SJCRH30 (cell line): Measurements from ENCODE around the gene CCDC116. TPM values are rescaled to one million over a fixed set of nuclear protein-coding genes. Genes with fewer than 3 reads are reported as not detected.
"Not testable (repeated sequence)": the region's sequence is repeated elsewhere in the genome, so short reads cannot be mapped to it uniquely, and the experiment has no call there.

Experiments
- DNase-seq, 2 experiments: peaks; one replicate each; pipeline ENCODE4 v3.0.0-alpha.2; 2015 to 2020
- H3K27ac ChIP-seq: fragments of 250-450 bp; sonication (Bioruptor Pico); 2 replicates; pipeline ENCODE4 v1.5.1; 2020; ENCODE audit warnings: mild to moderate bottlenecking, moderate library complexity
- H3K27me3 ChIP-seq: fragments of 250-450 bp; sonication (Bioruptor Pico); 2 replicates; pipeline ENCODE4 v1.5.1; 2020; ENCODE audit warnings: mild to moderate bottlenecking, moderate library complexity
- H3K36me3 ChIP-seq: fragments of 250-450 bp; sonication (Bioruptor Pico); 2 replicates; pipeline ENCODE4 v1.5.1; 2020; ENCODE audit warnings: mild to moderate bottlenecking, moderate library complexity
- H3K4me1 ChIP-seq: fragments of 250-450 bp; sonication (Bioruptor Pico); 2 replicates; pipeline ENCODE4 v1.5.1; 2020; ENCODE audit warnings: mild to moderate bottlenecking, moderate library complexity
- H3K4me3 ChIP-seq: fragments of 250-450 bp; sonication (Bioruptor Pico); 2 replicates; pipeline ENCODE4 v1.5.1; 2020; ENCODE audit warnings: mild to moderate bottlenecking, moderate library complexity
- H3K9me3 ChIP-seq: fragments of 250-450 bp; sonication (Bioruptor Pico); replicated peaks from 2 replicates; pipeline ENCODE4 v1.5.1; 2020; ENCODE audit warnings: mild to moderate bottlenecking, moderate library complexity
- total RNA-seq: library from RNA; depleted of rRNA; stranded (reverse); fragments of >200 nt; shearing (Covaris generic); gene quantifications from 2 replicates; pipeline ENCODE4 v1.2.3, GENCODE V29; 2014

The CCDC116 gene
- total RNA-seq, 1 experiment from 2014 or later: 0.38 TPM

DNA sequence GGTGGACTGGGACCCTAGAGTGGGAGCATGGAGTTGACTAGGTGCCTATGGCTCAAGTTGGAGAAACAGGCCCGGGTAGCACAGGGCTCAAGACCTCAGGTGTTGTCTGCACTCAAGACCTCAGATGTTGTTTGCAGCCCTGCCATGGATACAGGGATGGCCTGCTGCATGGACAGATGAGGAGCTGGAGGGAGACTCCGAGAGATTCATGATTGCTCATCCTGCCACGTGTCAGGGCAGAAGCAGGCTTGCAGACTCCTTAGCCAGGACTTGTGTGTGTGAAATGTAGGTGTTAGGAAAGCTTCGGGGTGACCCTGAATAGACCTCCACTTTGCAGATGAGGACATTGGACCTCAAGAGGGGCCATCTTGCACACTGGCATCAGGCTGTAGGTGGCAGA, 921 bp downstream of the CCDC116 start:
- Histone ChIP-seq H3K36me3 (no peaks in the 10 kb centered on the region), H3K4me1 (no peaks in the 10 kb centered on the region), H3K9me3 (no peaks in the 10 kb centered on the region), H3K27me3 (no peaks in the 10 kb centered on the region), H3K27ac (no peak overlapping the region), H3K4me3 (no peak overlapping the region)
- DNase-seq: no peak

DNA sequence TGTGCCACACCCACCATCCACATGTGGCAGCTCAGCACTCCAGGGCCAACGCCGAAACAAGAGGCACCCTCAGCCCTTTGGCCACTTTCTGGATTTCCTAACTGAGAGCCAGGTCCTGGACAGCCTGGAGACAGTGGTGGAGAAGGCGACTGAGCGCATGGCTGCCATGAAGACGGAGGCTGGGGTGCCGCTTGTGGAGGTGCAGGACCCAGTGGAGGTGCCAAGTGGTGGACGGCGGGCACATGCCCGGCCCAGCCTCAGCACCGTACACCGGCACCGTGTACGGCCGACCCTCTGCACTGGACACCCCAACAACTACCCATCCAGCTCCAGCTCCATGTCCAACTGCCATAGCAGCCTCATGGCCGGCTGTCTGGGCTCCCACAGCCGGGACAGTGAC, 1.5 kb downstream of the CCDC116 start:
- no peaks in the 10 kb centered on the region for H3K9me3 ChIP-seq
- no peak overlapping the region for H3K4me3 ChIP-seq
- H3K27ac ChIP-seq: no peak overlapping the region
- no peaks in the 10 kb centered on the region for H3K4me1 ChIP-seq
- no peaks in the 10 kb centered on the region for H3K27me3 ChIP-seq
- DNase-seq: no peak
- no peaks in the 10 kb centered on the region for H3K36me3 ChIP-seq

DNA sequence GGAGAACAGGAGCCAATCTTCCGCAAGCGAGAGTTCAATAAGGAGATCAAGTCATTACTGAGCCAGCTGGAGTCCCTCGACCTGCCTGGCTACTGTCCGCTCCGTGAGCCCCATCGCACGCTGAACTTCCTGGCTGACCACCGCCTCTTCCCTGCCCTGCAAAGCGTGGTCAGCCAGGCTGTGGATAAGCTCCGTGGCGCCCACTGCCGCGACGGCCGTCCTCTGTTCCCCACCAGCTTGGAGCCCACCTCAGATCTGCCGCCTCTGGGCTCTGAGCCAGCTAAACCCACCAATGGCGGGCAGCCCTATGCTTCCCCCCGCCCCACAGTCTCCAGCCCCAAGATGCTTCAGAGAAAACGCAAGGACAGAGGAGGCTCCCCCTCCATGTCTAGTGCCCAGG, 2.3 kb downstream of the CCDC116 start:
- Histone ChIP-seq H3K4me1 (no peaks in the 10 kb centered on the region), H3K9me3 (no peaks in the 10 kb centered on the region)

DNA sequence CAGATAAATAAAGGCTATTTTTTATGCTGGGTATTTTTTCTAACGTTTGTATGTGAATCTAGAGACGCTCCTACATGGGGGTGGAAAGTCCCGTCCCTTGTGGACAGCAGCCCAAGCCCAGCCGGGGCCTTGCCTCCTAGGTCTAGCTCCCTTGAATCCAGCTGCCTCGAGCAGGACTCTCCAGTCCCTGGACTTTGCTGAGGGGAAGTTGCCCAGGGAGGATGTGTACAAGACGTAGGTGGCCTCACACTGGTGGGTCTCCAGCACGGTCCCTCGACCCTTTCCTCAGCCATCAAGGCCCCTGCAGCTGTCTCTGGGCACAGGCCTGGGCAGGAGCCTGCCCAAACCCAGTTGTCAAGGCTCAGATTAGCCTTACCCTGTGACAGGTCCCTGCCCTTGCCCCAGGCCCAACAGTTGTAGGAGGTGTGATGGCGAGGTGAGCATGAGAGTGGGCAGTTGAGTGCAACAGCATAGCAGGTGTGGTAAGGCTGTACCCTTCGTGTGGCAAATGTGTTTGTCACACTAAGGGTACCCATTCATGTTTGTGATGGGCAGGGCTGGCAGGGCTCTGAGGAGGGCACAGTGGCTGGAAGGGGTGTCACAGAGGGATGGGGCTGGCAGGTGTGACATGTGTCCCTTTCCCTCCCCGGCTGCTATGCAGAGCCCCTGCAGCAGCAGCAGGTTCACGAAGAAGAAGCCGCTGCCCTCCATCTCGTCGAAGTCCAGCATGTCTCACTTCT, 3.4 kb downstream of the CCDC116 start:
- H3K27ac ChIP-seq: no peak overlapping the region
- no peak for DNase-seq

More for the DNA sequence above, 2.3 kb downstream of the CCDC116 start:
- Histone ChIP-seq H3K27me3 (no peaks in the 10 kb centered on the region), H3K4me3 (no peak overlapping the region), H3K36me3 (no peaks in the 10 kb centered on the region), H3K27ac (no peak overlapping the region)
- no peak for DNase-seq

DNA sequence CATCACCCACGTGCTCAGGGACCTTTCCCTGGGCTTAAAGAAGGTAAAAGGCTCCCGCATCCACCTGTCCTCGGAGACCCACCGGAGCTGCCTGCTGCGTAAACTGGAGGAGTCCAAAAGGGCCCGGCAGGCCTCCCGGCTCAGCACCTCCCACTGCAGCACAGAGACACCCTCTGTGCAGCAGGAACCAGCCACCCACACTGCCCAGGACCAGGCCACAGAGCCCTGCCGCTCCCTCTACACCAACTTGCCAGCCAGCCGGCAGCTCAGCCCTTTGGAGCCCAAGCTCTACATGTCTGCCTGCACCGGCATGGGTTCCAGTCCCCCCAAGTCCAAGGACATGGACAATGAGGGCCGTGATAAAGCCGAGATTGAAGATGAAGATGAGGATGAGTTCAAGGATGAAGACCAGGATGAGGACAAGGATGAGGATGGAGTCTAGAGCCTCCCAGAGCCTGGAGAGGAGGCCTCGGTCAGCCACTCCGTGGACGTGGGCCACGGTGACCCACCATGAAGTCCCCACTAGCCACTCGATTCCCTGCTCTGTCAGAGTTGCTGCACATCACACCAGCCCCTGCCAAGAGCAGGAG, 4.2 kb downstream of the CCDC116 start:
- DNase-seq: no peak

More for the DNA sequence above, 3.4 kb downstream of the CCDC116 start:
- no peak overlapping the region for H3K4me3 ChIP-seq
- H3K4me1 ChIP-seq: peaks cover under 1% of the 10 kb centered on the region; the same call in 1 of the 2 replicates
- H3K27me3 ChIP-seq: no peaks in the 10 kb centered on the region
- H3K9me3 ChIP-seq: no peaks in the 10 kb centered on the region
- H3K36me3 ChIP-seq: no peaks in the 10 kb centered on the region

DNA sequence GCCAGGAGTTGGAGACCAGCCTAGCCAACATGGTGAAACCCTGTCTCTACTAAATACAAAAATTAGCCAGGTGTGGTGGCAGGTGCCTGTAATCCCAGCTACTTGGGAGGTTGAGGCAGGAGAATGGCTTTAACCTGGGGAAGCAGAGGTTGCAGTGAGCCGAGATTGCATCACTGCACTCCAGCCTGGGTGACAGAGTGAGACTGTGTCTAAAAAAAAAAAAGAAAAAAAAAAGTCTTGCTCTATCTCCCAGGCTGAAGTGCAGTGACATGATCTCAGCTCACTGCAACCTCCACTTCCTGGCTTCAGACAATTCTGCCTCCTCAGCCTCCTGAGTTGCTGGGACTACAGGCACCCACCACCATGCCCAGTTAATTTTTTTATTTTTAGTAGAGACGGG, 4.9 kb downstream of the CCDC116 start:
- not testable (repeated sequence) for H3K4me3 ChIP-seq, DNase-seq, H3K36me3 ChIP-seq, H3K27ac ChIP-seq, H3K4me1 ChIP-seq, H3K27me3 ChIP-seq, H3K9me3 ChIP-seq

More for the DNA sequence above, 4.2 kb downstream of the CCDC116 start:
- Histone ChIP-seq H3K27me3 (no peaks in the 10 kb centered on the region), H3K4me3 (no peak overlapping the region), H3K4me1 (peaks cover 7% of the 10 kb centered on the region), H3K9me3 (no peaks in the 10 kb centered on the region), H3K27ac (no peak overlapping the region), H3K36me3 (no peaks in the 10 kb centered on the region)

DNA sequence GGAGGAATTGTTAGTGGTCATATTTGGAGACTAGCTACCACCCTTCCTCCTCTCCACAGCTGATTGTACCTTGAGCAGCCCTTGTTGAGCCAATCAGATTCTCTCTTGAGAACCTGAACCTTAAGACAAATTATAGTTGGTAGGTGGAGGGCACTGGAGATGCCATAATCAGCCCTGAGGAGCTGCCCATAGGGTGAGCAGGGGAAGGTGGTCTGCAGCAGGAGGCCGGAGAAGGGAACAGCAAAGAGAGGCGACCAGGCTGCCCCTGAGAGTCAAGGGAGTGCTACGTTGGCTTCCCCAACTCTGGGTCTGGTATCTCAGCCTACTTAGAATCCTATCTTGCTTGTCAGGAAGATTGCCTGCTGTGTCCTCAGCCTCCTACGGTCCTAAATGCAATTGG, 6.8 kb downstream of the CCDC116 start:
- no peaks in the 10 kb centered on the region for H3K9me3 ChIP-seq
- H3K27me3 ChIP-seq: no peaks in the 10 kb centered on the region
- H3K27ac ChIP-seq: no peak overlapping the region
- no peaks in the 10 kb centered on the region for H3K36me3 ChIP-seq
- peaks cover 7% of the 10 kb centered on the region for H3K4me1 ChIP-seq
- DNase-seq: no peak
- no peak overlapping the region for H3K4me3 ChIP-seq

DNA sequence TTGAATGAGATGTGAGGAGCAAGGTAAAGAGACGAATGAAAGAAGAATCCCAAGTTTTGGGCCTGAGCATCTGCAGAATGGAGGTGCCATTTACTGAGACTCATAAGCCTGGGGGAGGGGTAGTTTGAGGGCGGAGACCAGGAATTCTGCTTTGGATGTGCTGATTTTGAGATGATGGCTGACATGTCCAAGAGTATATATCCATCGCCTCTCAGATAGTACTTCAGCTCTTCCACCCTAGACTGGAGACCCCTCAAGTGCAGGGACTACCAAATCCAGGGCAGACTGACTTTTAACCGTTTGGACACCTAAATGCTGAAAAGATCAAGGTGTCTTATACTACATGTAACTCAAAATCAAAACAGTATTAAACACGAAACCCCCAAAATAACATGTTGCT, 8.2 kb downstream of the CCDC116 start:
- H3K36me3 ChIP-seq: no peaks in the 10 kb centered on the region
- H3K4me3 ChIP-seq: no peak overlapping the region
- H3K4me1 ChIP-seq: peaks cover 7% of the 10 kb centered on the region
- no peaks in the 10 kb centered on the region for H3K9me3 ChIP-seq
- no peaks in the 10 kb centered on the region for H3K27me3 ChIP-seq
- DNase-seq: no peak
- H3K27ac ChIP-seq: no peak overlapping the region

DNA sequence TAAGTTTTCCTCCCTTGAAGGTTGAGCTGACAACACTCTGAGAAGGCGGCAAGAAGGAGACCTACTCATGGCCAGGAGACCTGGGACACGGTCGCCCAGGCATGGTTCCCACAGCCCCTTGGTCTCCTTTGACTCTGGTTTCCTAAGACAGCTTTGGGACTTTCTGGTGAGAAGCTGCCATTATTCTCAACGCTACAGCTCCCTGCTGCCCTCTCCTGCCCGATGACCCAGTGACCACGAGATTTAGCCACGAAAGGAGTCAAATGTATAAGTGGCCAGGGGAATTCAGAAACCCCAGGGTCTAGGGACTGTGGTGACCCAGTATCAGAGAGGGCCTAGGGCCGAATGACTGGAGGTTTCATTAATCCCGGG, 8.8 kb downstream of the CCDC116 start:
- no peaks in the 10 kb centered on the region for H3K27me3 ChIP-seq
- H3K4me1 ChIP-seq: peaks cover 7% of the 10 kb centered on the region
- H3K27ac ChIP-seq: no peak overlapping the region
- peak overlapping the region; percentile 73 for H3K4me3 ChIP-seq
- H3K9me3 ChIP-seq: no peaks in the 10 kb centered on the region
- DNase-seq: peak; percentile 57 to 76
- no peaks in the 10 kb centered on the region for H3K36me3 ChIP-seq

DNA sequence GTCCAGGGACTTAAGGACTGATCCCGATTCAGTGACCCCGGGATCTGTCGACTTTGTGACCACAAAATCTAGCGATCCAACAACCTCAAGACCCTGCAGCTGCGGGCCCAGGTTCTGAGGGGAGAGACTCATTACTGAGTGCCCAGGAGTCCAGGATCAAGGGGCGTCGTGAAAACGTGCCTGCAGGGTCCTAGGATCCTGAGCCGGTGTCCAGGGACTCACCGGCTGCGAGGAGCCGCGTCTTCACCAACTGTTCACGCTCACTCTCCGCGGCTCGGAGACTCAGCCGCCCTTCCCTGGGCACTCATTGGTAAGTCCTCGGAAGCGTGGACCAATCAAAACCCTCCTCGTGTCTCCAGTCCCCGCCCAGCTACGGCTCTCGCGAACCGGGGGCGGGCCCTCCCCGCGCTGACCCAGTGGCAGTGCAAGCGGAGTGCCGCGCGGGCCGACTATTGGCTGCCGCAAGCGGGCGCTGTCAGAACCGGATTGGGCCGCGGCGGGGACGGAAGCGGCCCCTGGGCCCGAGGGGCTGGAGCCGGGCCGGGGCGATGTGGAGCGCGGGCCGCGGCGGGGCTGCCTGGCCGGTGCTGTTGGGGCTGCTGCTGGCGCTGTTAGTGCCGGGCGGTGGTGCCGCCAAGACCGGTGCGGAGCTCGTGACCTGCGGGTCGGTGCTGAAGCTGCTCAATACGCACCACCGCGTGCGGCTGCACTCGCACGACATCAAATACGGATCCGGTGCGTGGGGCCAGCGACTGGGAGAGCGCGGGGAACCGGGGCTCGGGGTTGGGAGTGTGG, 9.4 kb downstream of the CCDC116 start, which contains the start of gene SDF2L1:
SDF2L1 (plus strand) TSS at position 514 of the 795 bp plus-strand sequence; CDS start at position 549, 35 bp downstream.
- Histone ChIP-seq H3K4me1 (peaks cover 7% of the 10 kb centered on the region), H3K27ac (no peak within 1 kb of the TSS), H3K4me3 (peak within 1 kb of the TSS; percentile 73), H3K27me3 (no peaks in the 10 kb centered on the region), H3K36me3 (no peaks in the 10 kb centered on the region), H3K9me3 (no peaks in the 10 kb centered on the region)
- DNase-seq: peak; percentile 98 to 99

DNA sequence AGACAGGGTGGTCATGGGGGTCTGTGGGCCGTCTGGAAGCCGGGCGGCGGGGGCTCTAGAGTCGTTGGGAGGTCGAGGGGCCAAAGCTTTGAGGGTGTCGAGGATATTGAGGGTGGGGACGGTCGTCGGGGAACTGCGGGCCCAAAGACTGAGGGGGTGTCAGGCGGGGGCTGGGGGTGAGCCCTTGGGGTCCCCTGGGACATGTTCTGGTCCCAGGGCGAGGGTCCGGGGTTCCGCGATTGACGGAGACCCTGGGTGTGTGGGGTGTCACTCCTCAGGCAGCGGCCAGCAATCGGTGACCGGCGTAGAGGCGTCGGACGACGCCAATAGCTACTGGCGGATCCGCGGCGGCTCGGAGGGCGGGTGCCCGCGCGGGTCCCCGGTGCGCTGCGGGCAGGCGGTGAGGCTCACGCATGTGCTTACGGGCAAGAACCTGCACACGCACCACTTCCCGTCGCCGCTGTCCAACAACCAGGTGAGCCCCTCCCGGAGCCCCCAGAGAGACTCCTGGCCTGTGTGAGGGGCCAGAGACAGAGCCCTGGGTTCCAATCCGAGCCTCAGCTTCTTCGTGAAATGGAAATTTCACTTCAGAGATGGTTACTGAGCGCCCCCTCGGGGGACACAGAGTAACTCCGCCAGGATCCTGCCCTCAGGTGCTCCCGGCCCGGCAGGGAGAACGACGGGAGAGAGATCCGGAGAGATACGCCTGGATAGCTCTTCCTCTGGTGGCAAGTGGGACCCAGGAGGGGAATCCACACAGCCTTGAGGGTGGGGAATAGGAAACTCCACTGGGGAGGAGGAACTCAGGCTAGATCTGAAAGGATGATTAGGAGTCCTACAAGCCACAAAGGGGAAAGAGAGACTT, 10.3 kb downstream of the CCDC116 start:
- Histone ChIP-seq H3K4me1 (peaks cover 7% of the 10 kb centered on the region), H3K9me3 (no peaks in the 10 kb centered on the region), H3K27me3 (no peaks in the 10 kb centered on the region), H3K4me3 (peak overlapping the region; percentile 73), H3K27ac (no peak overlapping the region), H3K36me3 (no peaks in the 10 kb centered on the region)
- DNase-seq: peak; percentile 73 to 78

DNA sequence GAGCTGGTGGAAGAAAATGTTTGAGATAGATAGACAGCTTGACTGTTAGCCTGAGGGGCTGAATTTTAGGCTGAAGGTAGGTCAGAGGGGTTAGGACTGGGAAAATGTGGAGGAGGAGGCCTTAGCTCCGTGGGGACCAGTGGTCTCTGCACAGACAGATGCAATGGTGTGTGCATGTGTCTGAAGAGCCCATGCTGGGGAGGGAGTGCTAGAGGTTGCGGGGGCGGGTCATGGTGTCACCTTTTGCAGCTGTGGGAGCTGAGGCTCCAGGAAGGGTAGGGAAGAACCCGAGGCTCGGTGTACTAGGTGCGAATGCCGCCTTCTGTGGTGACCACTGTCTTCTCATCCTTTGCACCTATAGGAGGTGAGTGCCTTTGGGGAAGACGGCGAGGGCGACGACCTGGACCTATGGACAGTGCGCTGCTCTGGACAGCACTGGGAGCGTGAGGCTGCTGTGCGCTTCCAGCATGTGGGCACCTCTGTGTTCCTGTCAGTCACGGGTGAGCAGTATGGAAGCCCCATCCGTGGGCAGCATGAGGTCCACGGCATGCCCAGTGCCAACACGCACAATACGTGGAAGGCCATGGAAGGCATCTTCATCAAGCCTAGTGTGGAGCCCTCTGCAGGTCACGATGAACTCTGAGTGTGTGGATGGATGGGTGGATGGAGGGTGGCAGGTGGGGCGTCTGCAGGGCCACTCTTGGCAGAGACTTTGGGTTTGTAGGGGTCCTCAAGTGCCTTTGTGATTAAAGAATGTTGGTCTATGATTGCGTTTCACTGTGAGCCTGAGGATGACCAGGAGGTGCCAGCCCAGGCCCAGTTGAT, 11.2 kb downstream of the CCDC116 start:
- Histone ChIP-seq H3K9me3 (no peaks in the 10 kb centered on the region), H3K27me3 (no peaks in the 10 kb centered on the region), H3K36me3 (no peaks in the 10 kb centered on the region), H3K4me3 (no peak overlapping the region), H3K27ac (no peak overlapping the region), H3K4me1 (peaks cover 7% of the 10 kb centered on the region)
- DNase-seq: no peak

DNA sequence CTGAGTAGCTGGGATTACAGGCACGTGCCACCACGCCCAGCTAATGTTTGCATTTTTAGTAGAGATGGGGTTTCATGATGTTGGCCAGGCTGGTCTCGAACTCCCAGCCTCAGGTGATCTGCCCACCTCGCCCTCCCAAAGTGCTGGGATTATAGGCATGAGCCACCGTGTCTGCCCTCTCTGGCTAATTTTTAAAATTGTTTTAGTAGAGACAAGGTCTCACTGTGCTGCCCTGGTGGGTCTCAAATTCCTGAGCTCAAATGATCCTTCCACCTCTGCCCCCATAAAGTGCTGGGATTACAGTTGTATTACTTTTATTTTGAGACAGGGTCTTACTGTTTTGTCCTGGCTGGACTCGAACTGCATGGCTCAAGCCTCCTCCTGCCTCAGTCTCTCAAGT, 13.0 kb downstream of the CCDC116 start:
- not testable (repeated sequence) for H3K27ac ChIP-seq, H3K27me3 ChIP-seq, H3K4me1 ChIP-seq, H3K4me3 ChIP-seq, H3K36me3 ChIP-seq, H3K9me3 ChIP-seq, DNase-seq
